GM12891 (cell line): ENCODE data around the gene IQCB1.

ENCODE experiments used
- PAX5 ChIP-seq: IDR thresholded peaks from 2 replicates; pipeline ENCODE4 v1.6.1; 2011; ENCODE audit warnings: low read length, moderate library complexity, mild to moderate bottlenecking; ENCODE audit not compliant: insufficient read depth, severe bottlenecking
- POLR2A ChIP-seq: IDR thresholded peaks from 2 replicates; pipeline ENCODE4 v1.6.1; 2011; ENCODE audit warnings: low read depth, low read length, control low read depth
- POLR2AphosphoS5 ChIP-seq: IDR thresholded peaks from 2 replicates; pipeline ENCODE4 v1.6.1; 2011; ENCODE audit warnings: low read depth, low read length, control low read depth
- SPI1 ChIP-seq: IDR thresholded peaks from 2 replicates; pipeline ENCODE4 v1.6.1; 2011; ENCODE audit warnings: low read depth, low read length, control low read depth
- TAF1 ChIP-seq: IDR thresholded peaks from 2 replicates; pipeline ENCODE4 v1.6.1; 2011; ENCODE audit warnings: low read depth, low read length, control low read depth

- TF ChIP-seq SPI1 = no peak
- TF ChIP-seq POLR2AphosphoS5 = no peak
- no peak for TF ChIP-seq POLR2A
- no peak for TF ChIP-seq TAF1
- TF ChIP-seq PAX5 = no peak
Observed at GRCh38 chr3:121803771-121804320, 31.0 kb downstream of the IQCB1 start.
